ENCODE results near the gene SLC6A9. TPM values are rescaled to one million over a fixed set of nuclear protein-coding genes. Genes with fewer than 3 reads are reported as not detected.

Gene SLC6A9
- total RNA-seq, 1 experiment from 2014 or later = 30.1 TPM

GRCh38 chr1:43998000-43998378, 33.3 kb downstream of the SLC6A9 start:
- Mint-ChIP-seq H3K4me3 (no peak overlapping the region), H3K27me3 (ENCODE audit: low read depth) (no peaks in the 10 kb centered on the region; the same call in none of the 2 replicates), H3K4me1 (peaks cover 4 to 15% of the 10 kb centered on the region in 2 experiments; a peak in 3 of 4 replicates), H3K27ac (no peak overlapping the region), H3K9me3 (no peaks in the 10 kb centered on the region), H3K36me3 (ENCODE audit: insufficient read depth in 1 of 3, low read depth in 3 of 3) (peaks cover 10 to 40% (median 27%) of the 10 kb centered on the region in 3 experiments; a peak in 6 of 7 replicates)
- H4K91ac ChIP-seq (ENCODE audit: insufficient read length, low read depth, low read length) = no peak overlapping the region
- H3K23ac ChIP-seq (ENCODE audit: insufficient read length, low read depth, low read length) = no peak overlapping the region
- no peak overlapping the region for H3K9ac ChIP-seq (ENCODE audit: extremely low read depth, insufficient read length, low read length)
- H2BK5ac ChIP-seq (ENCODE audit: insufficient read length, low read length) = no peak overlapping the region
- TF ChIP-seq CTCF (conservative IDR thresholded peaks at IDR 0.05) = no peak
- no peaks in the 10 kb centered on the region for H3K9me3 ChIP-seq (ENCODE audit: control insufficient read depth, low read depth, low read length)
- no peak overlapping the region for H2BK120ac ChIP-seq (ENCODE audit: low read depth, low read length, poor library complexity, severe bottlenecking)
- no peak overlapping the region for H3K14ac ChIP-seq (ENCODE audit: insufficient read depth, low read length)
- H3K4me1 ChIP-seq (ENCODE audit: insufficient read depth, low read length) = no peaks in the 10 kb centered on the region
- H4K20me1 ChIP-seq (ENCODE audit: control insufficient read depth, insufficient read depth, insufficient read length) = no peaks in the 10 kb centered on the region
- DNase-seq = no peak
- H2BK15ac ChIP-seq (ENCODE audit: low read depth, low read length) = no peak overlapping the region
- no peak overlapping the region for H2BK20ac ChIP-seq (ENCODE audit: low read depth, low read length, poor library complexity, severe bottlenecking)
- no peaks in the 10 kb centered on the region for H3K23me2 ChIP-seq (ENCODE audit: insufficient read length, low read depth, low read length, poor library complexity, severe bottlenecking)
- no peak overlapping the region for H3K56ac ChIP-seq (ENCODE audit: insufficient read length, low read depth, low read length)
- no peak overlapping the region for H3T11ph ChIP-seq (ENCODE audit: low read length)
- H4K5ac ChIP-seq (ENCODE audit: insufficient read length, low read depth, low read length) = no peak overlapping the region
- no peak overlapping the region for H3K4ac ChIP-seq (ENCODE audit: low read depth, low read length)
- H2AK5ac ChIP-seq (ENCODE audit: insufficient read length, low read length) = no peak overlapping the region
- H3K27me3 ChIP-seq (ENCODE audit: insufficient read depth, low read length) = no peaks in the 10 kb centered on the region
- H3K79me1 ChIP-seq (ENCODE audit: insufficient read depth, low read depth, low read length, poor library complexity, severe bottlenecking) = no peaks in the 10 kb centered on the region
- H4K8ac ChIP-seq (replicated peaks; ENCODE audit: insufficient read length, low read depth, low read length) = no peak overlapping the region
- no peak overlapping the region for H2BK12ac ChIP-seq (ENCODE audit: insufficient read length, low read depth, low read length)
- H3K4me2 ChIP-seq (ENCODE audit: insufficient read depth, insufficient read length, low read length) = no peak overlapping the region
- WGBS (ENCODE audit: extremely low coverage, insufficient read length, low lambda C conversion rate) = no CpG with 5 or more reads among the region's 11 CpGs
- H3K27ac ChIP-seq (ENCODE audit: insufficient read length, low read depth, low read length) = no peak overlapping the region
- no peak overlapping the region for H2AFZ ChIP-seq (ENCODE audit: low read length)
- H3K18ac ChIP-seq (ENCODE audit: insufficient read length, low read depth, low read length) = no peak overlapping the region
- no peaks in the 10 kb centered on the region for H3K79me2 ChIP-seq (ENCODE audit: insufficient read depth, low read length)

Data from H9 (cell line).